ENCODE data around the gene TREML4. TPM values are rescaled to one million over a fixed set of nuclear protein-coding genes. Genes with fewer than 3 reads are reported as not detected.
A peak's percentile ranks its signal among the peaks of the same experiment; 100 is the strongest.

TREML4 gene
- total RNA-seq, 1 experiment from 2014 or later: not detected

DNA sequence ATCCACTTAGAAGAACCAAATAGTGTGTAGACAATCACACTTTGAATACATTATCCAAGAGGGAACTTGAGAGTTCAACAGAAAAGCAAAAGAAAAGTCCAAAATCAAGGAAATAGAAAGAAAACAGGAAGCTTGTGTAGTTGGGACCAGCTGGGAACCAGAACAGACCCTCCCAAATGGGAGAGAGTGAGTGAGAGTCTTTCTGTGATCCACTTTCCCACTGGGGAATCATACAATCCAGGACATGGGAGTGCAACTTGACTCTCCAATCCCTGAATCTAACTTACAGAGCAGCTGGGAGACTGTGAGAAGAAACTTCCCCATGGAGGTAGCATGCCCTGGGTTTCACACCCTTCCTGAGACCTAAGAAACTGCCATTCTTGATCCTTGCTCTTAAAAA is 27.0 kb downstream of the TREML4 start:
- DNase-seq (ENCODE audit: low read depth): no peak

DNA sequence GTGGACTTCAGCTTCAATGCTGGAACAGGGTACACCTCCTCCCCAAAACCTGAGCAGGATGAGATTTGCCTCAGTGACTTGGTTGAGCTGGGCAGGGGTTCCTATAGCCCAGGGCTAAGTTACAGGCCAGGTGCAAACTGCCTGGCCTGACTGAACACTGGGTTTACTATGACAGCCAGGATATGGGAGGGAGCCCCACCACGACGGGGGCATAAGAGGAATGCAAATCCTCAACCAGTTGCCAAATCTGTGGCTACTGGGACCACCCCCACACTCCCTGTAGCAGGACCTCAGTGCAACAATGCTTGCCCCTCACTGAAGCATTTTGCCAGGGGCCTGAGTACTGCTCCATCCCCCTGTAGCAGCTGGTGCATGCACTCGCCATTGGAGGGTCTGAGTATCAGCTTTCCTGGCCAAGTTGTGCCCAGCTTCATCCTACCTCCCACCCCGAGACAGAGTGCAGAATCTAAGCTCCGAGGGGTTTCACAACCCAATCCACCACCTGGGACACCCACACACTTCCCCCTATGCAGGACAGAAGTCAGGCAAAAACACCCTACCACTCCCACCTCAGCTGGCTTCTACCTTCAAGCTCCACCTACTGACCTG is 27.6 kb downstream of the TREML4 start:
- DNase-seq (ENCODE audit: low read depth): no peak

DNA sequence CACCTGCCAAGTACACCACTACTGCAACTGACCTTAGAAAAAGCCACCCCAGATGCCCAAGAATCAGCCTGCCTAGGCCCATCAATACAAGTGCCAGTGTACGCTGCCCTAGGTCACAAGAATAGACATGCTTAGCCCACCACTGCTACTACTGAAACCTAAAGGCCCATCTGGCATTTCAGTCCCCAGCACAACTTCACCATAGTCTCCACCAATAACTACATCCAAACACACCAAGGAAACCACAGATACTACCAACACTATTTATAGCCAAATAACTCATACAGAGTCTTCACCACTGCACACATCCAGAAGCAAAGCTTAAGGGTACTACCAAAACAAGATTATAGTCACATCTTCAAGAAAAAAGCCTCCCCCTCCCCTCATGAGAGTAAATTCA is 28.2 kb downstream of the TREML4 start:
- no peak for DNase-seq (ENCODE audit: low read depth)

DNA sequence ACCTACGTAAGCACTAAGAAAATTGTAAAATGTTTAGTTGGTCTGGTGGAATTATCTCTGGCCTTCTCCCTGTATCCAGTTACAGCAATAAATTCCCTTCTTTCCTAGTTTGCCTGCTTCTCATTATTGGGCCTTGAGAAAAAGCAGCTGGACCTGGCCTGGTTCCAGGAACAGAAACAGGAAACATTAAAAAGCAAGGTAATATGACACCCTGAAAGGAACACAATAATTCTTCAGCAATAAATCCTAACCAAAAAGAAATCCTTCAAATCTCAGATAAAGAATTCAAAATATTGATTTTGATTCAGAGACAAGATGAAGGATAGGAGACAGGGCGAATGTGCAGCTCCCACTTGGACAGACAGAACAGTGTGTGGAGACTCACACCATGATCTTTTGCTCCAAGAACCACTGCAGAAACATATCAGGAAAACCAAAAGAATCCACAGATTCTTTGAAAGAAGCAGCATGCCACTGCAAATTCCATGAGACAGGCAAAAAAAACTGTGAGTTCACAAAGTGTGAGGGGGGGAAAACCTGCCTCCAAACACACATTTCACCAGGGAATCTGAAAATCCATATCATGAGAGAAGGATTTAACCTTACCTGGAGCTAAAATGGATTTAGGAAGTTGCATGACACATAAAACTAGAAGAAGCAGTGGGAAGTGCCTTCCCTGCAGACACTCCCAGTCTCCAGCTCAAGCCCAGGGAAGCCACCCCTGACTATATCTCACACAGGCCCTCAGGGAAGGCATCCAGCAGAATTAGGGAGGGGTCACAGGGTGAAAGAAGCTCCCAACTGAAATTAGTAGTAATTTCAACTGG is 29.4 kb downstream of the TREML4 start:
- DNase-seq (ENCODE audit: low read depth): peak; percentile 45

DNA sequence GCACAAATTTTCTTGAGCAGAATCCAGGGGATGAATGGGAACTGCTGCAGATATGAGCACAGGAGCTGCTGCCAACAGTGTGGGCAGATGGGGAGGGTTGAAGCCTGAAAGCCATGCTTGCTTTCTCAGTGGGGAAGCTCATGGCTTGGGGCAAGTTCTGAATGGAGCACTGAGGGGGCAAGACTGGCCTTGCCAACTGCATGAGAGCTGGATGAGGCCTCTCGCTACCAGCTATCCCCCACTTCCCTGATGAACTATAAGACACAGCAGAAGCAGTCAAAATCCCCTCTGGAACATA is 30.0 kb downstream of the TREML4 start:
- DNase-seq (ENCODE audit: low read depth): no peak

DNA sequence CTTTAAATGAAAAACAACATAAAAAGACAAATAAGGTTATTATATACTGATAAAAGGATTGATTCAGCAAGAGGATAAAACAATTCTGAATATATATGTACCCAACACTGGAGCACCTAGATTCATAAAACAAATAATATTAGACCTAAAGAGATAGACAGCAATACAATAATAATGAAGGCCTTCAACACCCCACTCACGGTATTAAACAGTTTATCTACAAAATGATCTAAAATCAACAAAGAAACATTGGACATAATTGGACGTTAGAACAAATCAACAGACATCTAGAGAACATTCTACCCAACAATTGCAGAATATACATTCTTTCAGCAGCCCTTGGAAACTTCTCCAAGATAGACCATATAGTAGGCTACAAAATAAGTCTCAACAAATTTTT is 34.3 kb downstream of the TREML4 start:
- DNase-seq (ENCODE audit: low read depth): no peak

DNA sequence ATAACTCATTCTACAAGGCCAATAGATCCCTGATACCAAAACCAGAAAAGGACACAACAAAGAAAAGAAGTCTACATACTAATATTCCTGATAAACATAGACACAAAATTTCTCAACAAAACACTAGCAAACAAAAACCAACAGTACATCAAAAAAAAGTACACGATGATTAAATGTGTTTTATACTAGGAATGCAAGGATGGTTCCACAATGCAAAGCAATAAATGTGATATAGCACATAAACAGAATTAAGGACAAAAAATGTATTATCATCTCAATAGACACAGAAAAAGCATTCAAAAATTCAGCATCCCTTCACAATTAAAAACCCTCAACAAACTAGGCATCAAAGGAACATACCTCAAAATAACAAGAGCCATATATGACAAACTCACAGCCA is 35.1 kb downstream of the TREML4 start:
- DNase-seq (ENCODE audit: low read depth): no peak

DNA sequence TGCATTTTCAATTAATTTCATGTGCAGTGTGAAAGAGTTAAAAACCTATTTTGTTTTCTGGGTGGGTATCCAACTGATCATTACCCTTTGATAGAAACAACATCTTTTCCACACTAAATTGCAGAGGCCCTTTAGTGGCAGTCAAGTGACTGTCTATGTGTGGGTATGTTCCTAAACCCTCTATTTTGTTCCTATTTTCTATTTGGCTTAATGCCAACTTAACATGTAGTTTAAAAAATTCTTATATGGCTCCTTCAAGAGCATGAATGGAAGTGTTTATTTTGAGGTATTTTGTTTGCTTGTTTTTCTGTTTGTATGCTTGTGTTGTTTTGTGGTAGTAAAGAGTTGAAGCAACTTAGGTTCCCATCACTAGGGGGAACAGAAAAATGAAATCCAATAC is 38.4 kb downstream of the TREML4 start:
- DNase-seq (ENCODE audit: low read depth): no peak

DNA sequence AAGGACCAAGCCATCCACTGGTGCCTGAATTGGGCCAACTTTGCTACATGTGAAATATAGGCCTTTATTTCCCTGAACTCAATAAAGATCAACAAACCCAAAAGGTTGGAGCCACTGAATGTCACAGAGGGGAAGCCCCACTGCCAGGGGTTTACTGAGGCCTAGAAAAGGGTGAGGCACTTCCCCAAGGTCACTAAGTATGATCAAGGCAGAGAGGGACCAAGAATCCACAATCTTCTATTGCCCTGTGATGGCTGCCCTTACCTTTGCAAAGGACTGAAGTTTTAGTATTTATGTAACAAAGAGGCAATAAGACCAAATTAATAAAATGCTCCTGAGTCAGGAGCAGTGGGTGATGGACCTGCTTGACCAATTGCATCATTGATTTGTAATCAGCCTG is 40.3 kb downstream of the TREML4 start:
- no peak for DNase-seq (ENCODE audit: low read depth)

DNA sequence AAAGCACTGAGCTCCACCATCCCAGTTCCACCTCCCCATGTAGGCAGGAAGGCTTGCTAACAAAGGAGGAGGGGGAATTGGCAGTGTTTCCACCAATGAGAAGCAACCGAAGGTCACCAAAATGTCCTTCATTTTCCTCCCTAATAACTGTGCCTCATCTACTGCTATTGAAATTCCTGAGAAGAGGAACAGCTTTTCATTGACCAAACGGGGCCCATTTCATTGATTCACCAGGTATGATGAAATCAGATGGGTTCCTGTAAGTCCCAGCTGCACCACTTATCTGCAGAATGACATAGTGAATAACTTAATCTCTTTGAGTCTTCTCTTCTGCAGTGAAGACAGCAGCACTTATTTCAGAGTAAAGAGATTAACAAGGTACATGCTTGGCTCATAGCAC is 41.0 kb downstream of the TREML4 start:
- no peak for DNase-seq (ENCODE audit: low read depth)

DNA sequence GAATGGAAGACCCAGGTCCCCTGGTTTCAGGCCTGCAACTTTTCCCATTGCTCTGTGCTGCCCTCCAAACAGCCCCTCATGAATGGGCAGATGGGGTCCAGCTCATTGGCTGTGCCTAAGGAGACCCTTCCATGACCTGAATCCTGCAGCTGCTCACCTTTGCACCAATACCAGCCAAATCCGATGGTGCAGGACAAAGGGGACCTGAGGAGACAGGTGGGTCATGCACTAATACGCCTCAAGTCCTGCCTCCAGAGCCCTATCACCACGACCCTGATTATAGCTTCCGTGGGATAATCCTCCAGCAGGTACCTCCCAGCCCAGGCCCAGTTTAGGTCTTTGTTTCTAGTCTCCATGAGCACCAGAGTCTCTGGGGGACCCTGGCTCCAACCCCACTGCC is 41.6 kb downstream of the TREML4 start:
- no peak for DNase-seq (ENCODE audit: low read depth)

DNA sequence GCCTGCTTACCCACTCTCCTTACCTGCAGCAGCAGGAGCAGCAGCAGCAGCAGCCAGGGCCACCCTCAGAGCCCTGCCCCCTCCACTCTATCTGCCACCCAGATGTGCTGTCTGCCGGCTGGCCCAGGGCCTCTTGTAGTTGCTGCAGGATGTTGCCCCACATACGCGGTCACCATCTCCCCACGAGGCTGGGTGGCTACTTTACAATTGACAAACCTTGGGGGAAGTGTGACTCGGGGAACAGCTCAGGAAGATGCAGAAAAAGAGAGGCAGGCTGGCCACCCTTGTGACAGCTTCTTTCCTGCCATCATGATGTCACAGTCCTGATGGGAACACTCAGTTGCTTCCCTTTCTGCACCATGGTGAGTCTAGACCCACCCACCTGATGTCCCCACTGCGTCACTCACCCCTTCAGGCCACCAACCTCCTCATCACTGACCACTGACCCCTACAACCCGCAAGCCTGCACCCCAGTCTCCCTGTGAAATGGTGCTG is 43.8 kb downstream of the TREML4 start:
- no peak for DNase-seq (ENCODE audit: low read depth)

DNA sequence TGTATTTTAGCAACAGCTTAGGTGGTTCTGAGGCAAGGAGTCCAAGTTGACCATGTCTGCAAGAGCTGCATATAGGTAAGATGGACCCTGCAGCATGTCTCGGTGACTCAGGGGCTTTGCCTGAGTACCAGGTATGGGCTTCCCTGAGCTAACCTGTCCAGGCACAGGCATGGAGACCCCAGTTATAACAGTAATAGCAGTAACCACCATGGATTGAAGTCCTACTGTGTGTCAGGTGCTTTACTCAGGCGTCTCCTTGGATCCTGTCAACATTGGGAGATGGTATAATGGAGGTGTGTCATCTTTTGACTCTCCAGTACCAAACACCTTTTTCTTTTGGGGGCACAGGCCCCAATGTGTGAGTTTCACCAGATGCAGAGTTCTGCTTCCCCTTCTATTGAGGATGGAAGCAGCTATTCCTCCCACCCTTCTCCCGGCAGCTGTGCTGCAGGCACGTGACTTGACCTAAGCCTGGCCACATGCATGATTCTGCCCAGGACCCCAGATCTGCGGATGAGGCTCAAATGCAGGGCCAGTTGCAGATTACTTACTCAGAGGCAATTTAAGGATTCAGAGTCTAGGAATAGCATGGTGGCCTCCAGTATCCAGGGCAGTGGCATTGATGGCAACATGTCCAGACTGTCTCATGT is 44.6 kb downstream of the TREML4 start:
- DNase-seq (ENCODE audit: low read depth): no peak

DNA sequence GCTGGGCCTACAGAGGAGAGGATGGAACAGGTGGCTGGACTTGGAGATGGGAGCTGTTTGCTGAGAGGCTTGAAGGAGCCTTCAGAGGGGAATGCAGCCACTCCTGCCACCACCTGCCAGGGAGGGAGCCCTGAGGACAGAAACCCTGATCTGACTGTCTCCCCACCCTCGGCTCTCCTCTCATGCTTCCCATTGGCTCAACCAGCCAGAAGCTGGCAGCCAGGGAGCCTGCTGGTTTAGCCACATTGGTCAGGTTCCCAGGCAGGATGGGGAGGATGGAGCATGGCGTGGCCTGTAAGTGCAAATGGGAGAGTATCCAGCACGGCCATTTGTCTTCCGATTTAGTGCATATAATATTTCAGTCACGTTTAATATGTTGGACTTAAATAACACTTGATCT is 45.6 kb downstream of the TREML4 start:
- DNase-seq (ENCODE audit: low read depth): no peak

DNA sequence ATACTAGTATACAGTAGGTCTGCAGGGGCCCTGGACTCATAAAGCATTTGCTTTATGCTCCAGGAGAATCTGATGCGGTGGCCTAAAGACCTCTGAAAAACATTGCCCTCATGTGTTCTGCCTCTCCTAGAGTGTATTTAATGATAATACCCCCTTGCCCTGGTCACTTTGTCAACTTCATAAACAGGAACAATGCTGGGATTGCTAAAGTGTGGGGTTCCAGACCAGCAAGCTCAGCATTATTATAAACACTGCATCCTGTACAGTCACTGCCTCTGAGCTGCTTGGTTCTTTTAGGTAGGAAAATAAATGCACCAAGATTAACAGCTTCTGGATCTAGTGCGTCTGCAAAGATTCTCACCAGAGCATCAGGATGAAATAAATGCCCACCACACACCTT is 46.1 kb downstream of the TREML4 start:
- no peak for DNase-seq (ENCODE audit: low read depth)

DNA sequence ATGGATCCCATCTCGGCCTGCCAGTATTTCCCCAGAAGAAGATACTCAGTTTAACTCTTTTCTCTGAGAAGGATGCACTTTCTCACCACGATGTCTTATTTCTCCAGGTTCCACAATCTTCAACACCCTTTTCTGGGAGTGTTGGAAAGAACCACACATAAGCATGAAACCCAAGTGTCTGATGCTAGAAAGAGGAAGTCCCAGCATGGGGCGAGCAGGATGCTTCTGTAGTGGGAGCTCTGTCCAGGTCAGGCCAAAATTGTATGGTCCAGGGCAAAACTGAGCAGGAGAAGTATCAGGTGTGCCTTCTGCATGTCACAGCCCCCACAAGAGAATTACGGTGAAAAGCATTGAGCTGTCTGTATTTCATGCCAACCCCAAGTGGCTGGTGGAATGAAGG is 47.3 kb downstream of the TREML4 start:
- DNase-seq (ENCODE audit: low read depth): no peak

DNA sequence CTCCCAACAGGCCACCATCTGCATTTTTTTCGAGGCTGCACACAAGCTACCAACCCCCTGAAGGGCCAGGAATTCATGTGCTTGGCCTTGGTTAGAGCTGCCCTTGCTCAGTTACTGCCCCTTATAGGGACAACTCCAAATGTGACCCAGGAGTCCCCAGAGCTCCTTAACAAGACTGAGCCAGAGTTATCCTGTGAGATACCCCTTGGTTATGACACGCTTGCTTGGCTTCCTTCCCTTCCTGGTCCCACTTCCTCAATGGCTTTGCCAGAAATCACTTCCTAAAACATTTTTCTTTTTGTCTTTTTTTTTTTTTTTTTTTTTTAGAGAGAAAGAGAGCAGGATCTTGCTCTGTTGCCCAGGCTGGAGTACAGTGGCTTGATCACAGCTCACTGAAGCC is 49.5 kb downstream of the TREML4 start:
- no peak for DNase-seq (ENCODE audit: low read depth)

DNA sequence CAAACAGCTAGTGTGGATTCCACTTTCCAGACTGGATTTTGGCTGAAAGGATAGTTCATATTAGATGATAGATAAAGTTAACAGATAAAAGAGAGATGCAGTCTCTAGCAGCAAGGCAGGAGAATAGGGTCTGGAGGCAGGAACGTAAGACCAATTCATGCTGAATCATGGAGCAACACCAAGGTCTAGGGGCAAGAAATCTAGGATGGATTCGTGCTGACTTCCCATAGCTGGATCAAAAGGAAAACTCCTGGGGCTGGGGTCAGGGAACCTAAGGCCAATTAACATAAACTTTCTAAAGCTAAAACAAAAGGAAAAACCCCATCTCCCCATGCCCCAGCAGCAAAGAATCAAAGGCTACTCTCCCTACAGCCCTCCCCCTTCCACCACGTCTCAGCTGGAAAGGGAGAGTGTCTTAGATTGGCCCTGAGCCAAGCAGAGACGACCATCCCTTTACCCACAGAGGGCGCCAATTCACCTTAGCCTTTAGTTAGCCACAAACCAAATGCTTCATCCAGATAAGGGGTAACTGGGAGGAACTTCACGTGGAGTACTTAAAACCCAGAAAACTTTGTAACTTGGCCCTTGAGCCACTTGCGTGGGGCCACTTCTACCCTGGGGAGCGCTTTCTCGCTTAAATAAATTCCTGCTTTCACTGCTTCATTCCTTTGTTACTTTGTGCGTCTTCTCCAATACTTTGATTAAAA is 50.7 kb downstream of the TREML4 start:
- DNase-seq (ENCODE audit: low read depth): peak; percentile 59

DNA sequence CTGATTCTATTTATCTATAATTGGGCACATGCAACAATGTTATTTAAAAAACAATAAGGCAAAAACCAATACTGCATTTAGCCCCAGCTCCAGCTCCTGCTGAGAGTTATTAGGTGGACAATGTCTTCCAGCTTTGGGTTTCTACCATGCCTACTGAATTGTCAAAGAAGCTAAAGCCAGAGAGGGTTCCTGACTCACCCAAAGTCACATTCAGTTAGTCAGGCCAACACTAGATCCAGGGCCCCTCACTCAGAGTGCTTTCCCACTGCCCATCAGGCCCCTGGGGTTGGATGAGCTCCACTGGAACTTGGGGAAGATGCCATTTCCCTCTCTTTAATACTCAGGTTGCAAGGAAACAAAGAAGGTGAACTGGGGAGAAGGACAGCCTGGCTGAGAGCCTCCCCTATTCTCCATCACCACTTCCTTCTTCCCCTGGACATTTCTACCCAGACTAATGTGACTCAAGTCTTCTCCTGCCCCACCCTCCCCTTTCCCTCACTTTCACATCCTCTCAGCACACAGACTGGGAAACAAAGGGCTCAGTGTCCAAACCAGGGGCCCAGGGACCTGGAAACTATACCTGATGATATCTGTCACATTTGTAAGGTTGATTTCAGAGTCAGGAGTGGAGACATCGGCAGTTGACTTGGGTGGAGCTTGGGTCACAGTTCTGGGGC is 52.4 kb downstream of the TREML4 start:
- no peak for DNase-seq (ENCODE audit: low read depth)

DNA sequence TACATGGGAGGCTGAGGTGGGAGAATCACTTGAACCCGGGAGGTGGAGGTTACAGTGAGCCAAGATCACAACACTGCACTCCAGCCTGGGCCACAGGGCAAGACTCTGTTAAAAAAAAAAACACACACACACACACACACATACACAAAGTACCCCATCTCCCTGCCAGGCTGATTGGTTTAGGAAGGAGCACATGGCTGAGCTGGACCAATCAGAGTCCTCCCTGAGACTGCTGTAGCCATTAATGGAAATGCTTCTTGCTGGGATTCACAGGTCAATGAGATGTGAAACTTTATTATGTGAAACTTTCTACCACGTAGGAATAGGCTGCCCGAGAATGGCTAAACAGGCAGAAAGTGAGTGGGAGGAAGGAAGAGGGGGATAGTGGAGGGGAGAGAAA is 55.5 kb downstream of the TREML4 start:
- no peak for DNase-seq (ENCODE audit: low read depth)

DNA sequence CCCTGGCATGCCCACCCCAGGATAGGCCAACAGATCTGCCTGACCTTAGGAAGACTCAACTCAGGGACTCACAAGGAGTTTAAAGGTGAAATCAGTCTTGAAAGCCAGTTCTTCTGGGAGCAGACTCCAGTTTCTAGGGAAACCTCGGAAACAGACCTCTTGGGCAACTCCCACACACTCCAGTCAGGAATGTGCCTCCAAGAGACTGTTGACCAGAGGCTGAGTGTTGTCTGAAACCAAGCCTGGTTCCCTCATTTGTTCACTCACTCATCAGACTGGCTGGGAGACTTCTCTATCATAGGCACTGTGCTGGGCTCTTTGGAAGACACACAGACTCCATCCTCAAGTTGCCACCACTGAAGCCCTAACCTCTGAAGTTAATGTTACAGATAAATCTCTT is 56.6 kb downstream of the TREML4 start:
- peak; percentile 31 for DNase-seq (ENCODE audit: low read depth)
